ENCODE results near the gene GBP1. TPM values are rescaled to one million over a fixed set of nuclear protein-coding genes. Genes with fewer than 3 reads are reported as not detected.

The GBP1 gene
- total and polyA plus RNA-seq, 10 of the 15 experiments (the other 5 are each of a cell fraction or from before 2014, with no cell fraction given): 1.5 to 8.7 (median 5.0) TPM

DNA sequence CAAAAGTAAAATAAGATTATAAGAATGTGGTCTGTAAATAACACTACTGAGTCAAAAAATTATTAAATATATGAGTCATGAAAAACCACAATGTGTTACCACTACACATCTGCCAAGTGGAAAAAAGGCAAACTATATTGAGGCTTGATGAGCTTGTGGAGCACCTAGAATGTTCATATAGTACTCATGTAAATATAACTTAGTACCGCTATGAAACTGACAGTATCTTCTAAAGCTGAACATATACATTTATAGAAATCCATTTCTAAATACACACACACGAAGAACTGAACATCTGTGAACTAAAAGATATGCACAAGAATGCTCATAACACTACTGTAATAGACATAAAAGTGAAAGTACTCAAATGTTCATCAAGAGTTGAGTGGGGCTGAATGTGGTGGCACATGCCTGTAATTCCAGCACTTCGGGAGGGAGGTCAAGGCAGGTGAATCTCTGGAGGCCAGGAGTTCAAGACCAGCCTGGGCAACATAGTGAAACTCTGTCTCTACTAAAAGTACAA, 23.8 kb downstream of the GBP1 start (continued):
- TF ChIP-seq WRNIP1 (IDR thresholded peaks at IDR 0.05; ENCODE audit: borderline replicate concordance, low read depth, low read length): no peak
- 0 out of 2 replicates have a peak, but pooled peaks have one; percentile 65 for TF ChIP-seq TCF3 (IDR thresholded peaks at IDR 0.05; ENCODE audit: borderline replicate concordance, insufficient read depth, low read depth, low read length)
- TF ChIP-seq EP300 (IDR thresholded peaks at IDR 0.05; ENCODE audit: borderline replicate concordance in 1 of 2, control insufficient read depth in 1 of 2, low read depth in 2 of 2, low read length in 2 of 2): peak; percentile 76 to 79; a peak in 3 of 4 replicates
- no peak for TF ChIP-seq SPI1 (IDR thresholded peaks at IDR 0.05; ENCODE audit: borderline replicate concordance, insufficient read depth, low read depth, low read length)
- TF ChIP-seq, protein P1, sequence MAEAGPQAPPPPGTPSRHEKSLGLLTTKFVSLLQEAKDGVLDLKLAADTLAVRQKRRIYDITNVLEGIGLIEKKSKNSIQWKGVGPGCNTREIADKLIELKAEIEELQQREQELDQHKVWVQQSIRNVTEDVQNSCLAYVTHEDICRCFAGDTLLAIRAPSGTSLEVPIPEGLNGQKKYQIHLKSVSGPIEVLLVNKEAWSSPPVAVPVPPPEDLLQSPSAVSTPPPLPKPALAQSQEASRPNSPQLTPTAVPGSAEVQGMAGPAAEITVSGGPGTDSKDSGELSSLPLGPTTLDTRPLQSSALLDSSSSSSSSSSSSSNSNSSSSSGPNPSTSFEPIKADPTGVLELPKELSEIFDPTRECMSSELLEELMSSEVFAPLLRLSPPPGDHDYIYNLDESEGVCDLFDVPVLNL (IDR thresholded peaks at IDR 0.05; ENCODE audit: low read depth, low read length): no peak
- TF ChIP-seq SMAD5 (IDR thresholded peaks at IDR 0.05; ENCODE audit: low read depth): no peak
- TF ChIP-seq YBX1 (IDR thresholded peaks at IDR 0.05): no peak
- TF ChIP-seq ZNF24 (IDR thresholded peaks at IDR 0.05): 0 out of 2 replicates have a peak, but pooled peaks have one; percentile 18
- peak; percentile 62; the same call in 1 of the 2 replicates for TF ChIP-seq ATF7 (IDR thresholded peaks at IDR 0.05; ENCODE audit: low read depth)
- TF ChIP-seq CEBPB (IDR thresholded peaks at IDR 0.05; ENCODE audit: borderline replicate concordance in 1 of 2, low read depth in 2 of 2, low read length in 2 of 2): peak in 1 of 2 experiments; percentile 96; a peak in 2 of 4 replicates
- no peak for TF ChIP-seq ZNF622 (IDR thresholded peaks at IDR 0.05)
- TF ChIP-seq, protein P2, sequence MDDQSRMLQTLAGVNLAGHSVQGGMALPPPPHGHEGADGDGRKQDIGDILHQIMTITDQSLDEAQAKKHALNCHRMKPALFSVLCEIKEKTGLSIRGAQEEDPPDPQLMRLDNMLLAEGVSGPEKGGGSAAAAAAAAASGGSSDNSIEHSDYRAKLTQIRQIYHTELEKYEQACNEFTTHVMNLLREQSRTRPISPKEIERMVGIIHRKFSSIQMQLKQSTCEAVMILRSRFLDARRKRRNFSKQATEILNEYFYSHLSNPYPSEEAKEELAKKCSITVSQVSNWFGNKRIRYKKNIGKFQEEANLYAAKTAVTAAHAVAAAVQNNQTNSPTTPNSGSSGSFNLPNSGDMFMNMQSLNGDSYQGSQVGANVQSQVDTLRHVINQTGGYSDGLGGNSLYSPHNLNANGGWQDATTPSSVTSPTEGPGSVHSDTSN (IDR thresholded peaks at IDR 0.05; ENCODE audit: insufficient replicate concordance, low read depth, low read length): no peak
- no peak for TF ChIP-seq CBX3 (IDR thresholded peaks at IDR 0.05; ENCODE audit: borderline replicate concordance, low read depth)
- no peak for TF ChIP-seq KAT2A (conservative IDR thresholded peaks at IDR 0.05; ENCODE audit: control insufficient read depth, low read depth, low read length)
- no peak for TF ChIP-seq LARP7 (IDR thresholded peaks at IDR 0.05)
- no peak for TF ChIP-seq RCOR1 (conservative IDR thresholded peaks at IDR 0.05; ENCODE audit: low read depth, low read length)
- TF ChIP-seq RFX5 (IDR thresholded peaks at IDR 0.05; ENCODE audit: low read depth, low read length): no peak
- TF ChIP-seq ZBED1 (IDR thresholded peaks at IDR 0.05; ENCODE audit: borderline replicate concordance): peak; percentile 91; the same call in 1 of the 2 replicates
- TF ChIP-seq, protein P3, sequence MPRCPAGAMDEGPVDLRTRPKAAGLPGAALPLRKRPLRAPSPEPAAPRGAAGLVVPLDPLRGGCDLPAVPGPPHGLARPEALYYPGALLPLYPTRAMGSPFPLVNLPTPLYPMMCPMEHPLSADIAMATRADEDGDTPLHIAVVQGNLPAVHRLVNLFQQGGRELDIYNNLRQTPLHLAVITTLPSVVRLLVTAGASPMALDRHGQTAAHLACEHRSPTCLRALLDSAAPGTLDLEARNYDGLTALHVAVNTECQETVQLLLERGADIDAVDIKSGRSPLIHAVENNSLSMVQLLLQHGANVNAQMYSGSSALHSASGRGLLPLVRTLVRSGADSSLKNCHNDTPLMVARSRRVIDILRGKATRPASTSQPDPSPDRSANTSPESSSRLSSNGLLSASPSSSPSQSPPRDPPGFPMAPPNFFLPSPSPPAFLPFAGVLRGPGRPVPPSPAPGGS (IDR thresholded peaks at IDR 0.05; ENCODE audit: borderline replicate concordance, insufficient read depth, low read depth, low read length, poor library complexity, severe bottlenecking): peak; percentile 66
- TF ChIP-seq, protein P4, sequence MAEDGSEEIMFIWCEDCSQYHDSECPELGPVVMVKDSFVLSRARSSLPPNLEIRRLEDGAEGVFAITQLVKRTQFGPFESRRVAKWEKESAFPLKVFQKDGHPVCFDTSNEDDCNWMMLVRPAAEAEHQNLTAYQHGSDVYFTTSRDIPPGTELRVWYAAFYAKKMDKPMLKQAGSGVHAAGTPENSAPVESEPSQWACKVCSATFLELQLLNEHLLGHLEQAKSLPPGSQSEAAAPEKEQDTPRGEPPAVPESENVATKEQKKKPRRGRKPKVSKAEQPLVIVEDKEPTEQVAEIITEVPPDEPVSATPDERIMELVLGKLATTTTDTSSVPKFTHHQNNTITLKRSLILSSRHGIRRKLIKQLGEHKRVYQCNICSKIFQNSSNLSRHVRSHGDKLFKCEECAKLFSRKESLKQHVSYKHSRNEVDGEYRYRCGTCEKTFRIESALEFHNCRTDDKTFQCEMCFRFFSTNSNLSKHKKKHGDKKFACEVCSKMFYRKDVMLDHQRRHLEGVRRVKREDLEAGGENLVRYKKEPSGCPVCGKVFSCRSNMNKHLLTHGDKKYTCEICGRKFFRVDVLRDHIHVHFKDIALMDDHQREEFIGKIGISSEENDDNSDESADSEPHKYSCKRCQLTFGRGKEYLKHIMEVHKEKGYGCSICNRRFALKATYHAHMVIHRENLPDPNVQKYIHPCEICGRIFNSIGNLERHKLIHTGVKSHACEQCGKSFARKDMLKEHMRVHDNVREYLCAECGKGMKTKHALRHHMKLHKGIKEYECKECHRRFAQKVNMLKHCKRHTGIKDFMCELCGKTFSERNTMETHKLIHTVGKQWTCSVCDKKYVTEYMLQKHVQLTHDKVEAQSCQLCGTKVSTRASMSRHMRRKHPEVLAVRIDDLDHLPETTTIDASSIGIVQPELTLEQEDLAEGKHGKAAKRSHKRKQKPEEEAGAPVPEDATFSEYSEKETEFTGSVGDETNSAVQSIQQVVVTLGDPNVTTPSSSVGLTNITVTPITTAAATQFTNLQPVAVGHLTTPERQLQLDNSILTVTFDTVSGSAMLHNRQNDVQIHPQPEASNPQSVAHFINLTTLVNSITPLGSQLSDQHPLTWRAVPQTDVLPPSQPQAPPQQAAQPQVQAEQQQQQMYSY (CRISPR knock-in tag; IDR thresholded peaks at IDR 0.05): no peak
- peak; percentile 88 for TF ChIP-seq PML (IDR thresholded peaks at IDR 0.05; ENCODE audit: low read length)
- TF ChIP-seq TCF7 (IDR thresholded peaks at IDR 0.05; ENCODE audit: borderline replicate concordance): no peak; the same call in 1 of the 2 replicates
- no peak for TF ChIP-seq RB1 (IDR thresholded peaks at IDR 0.05; ENCODE audit: borderline replicate concordance)
- TF ChIP-seq STAT1 (conservative IDR thresholded peaks at IDR 0.05): no peak
- peak; percentile 100 for TF ChIP-seq NFIC (IDR thresholded peaks at IDR 0.05; ENCODE audit: low read depth, low read length)
